GM21390 (cell line): ENCODE data around the gene SPON1.

Experiments used
- ATAC-seq: cut with Tn5 transposase; IDR thresholded peaks from one replicate; pipeline ENCODE4 v1.9.1; 2021; ENCODE audit not compliant: unreplicated experiment

Gene SPON1

GRCh38 chr11:14179116-14179820 lies 216.7 kb downstream of the SPON1 start:
- no peak for ATAC-seq

- no peak for ATAC-seq
Observed at GRCh38 chr11:14181121-14181520, 218.6 kb downstream of the SPON1 start.

- ATAC-seq, result no peak
Observed at GRCh38 chr11:14182833-14183364, 220.4 kb downstream of the SPON1 start.

GRCh38 chr11:14184028-14184940 lies 221.8 kb downstream of the SPON1 start:
- no peak for ATAC-seq

- ATAC-seq, result no peak
Observed at GRCh38 chr11:14185461-14185860, 222.9 kb downstream of the SPON1 start.

GRCh38 chr11:14186046-14186775 lies 223.7 kb downstream of the SPON1 start:
- ATAC-seq, result no peak

GRCh38 chr11:14189874-14190273 lies 227.4 kb downstream of the SPON1 start:
- ATAC-seq, result no peak

- ATAC-seq, result no peak
Observed at GRCh38 chr11:14190992-14191778, 228.7 kb downstream of the SPON1 start.

GRCh38 chr11:14193644-14194043 lies 231.1 kb downstream of the SPON1 start:
- ATAC-seq, result no peak

GRCh38 chr11:14202251-14203196 lies 240.0 kb downstream of the SPON1 start:
- peak; percentile 71 for ATAC-seq

- no peak for ATAC-seq
Observed at GRCh38 chr11:14203321-14203720, 240.8 kb downstream of the SPON1 start.

- ATAC-seq, result no peak
Observed at GRCh38 chr11:14212986-14213385, 250.5 kb downstream of the SPON1 start.

- ATAC-seq, result no peak
Observed at GRCh38 chr11:14218728-14219127, 256.2 kb downstream of the SPON1 start.

GRCh38 chr11:14223636-14224288 lies 261.2 kb downstream of the SPON1 start:
- ATAC-seq, result no peak

GRCh38 chr11:14224395-14224794 lies 261.9 kb downstream of the SPON1 start:
- ATAC-seq, result no peak

GRCh38 chr11:14225666-14226065 lies 263.1 kb downstream of the SPON1 start:
- no peak for ATAC-seq

- ATAC-seq, result no peak
Observed at GRCh38 chr11:14228356-14228755, 265.8 kb downstream of the SPON1 start.

- no peak for ATAC-seq
Observed at GRCh38 chr11:14229472-14229871, 266.9 kb downstream of the SPON1 start.

GRCh38 chr11:14230407-14230806 lies 267.9 kb downstream of the SPON1 start:
- ATAC-seq, result no peak
